GM12878 (cell line): ENCODE measurements around the gene SMARCC2. TPM values are rescaled to one million over a fixed set of nuclear protein-coding genes. Genes with fewer than 3 reads are reported as not detected.

Experiments
- NR2F1 ChIP-seq: fragments of 450-650 bp; conservative IDR thresholded peaks from 2 replicates; pipeline ENCODE4 v1.6.1; 2017; ENCODE audit warnings: mild to moderate bottlenecking
- SIN3A ChIP-seq: IDR thresholded peaks from 2 replicates; pipeline ENCODE4 v1.6.1; 2012; ENCODE audit warnings: low read depth, low read length, improper control_type of control experiment
- SMAD5 ChIP-seq: IDR thresholded peaks from 2 replicates; pipeline ENCODE4 v1.6.1; 2016; ENCODE audit warnings: antibody characterized with exemption, low read depth
- ZBED1 ChIP-seq: IDR thresholded peaks from 2 replicates; pipeline ENCODE4 v1.6.1; 2016; ENCODE audit warnings: borderline replicate concordance
- polyA plus RNA-seq, 11 experiments: library from polyadenylated mRNA; depleted of rRNA in 4 of 11; unstranded in 6 of 11; stranded (reverse) in 5 of 11; fragments of >200 nt; fragmentation: Nextera tagmentation in 4 of 11; fragmentation: Illumina TruSeq in 1 of 11; extraction: Ambion mirVana in 4 of 11; extraction: Trizol in 1 of 11; gene quantifications; 1 replicate in 1 of 11; 2 replicates in 10 of 11; pipeline versions ENCODE4 v1.2.1 to v1.2.3, GENCODE V29; 2011 to 2016; ENCODE audit warnings: inconsistent platforms in 2 of 11, missing spikeins in 2 of 11, low read depth in 1 of 11
- total RNA-seq, 4 experiments: library from RNA; depleted of rRNA in 3 of 4; stranded (reverse); fragments of >200 nt in 3 of 4; fragmentation: Illumina TruSeq in 1 of 4; extraction: Trizol in 1 of 4; gene quantifications; 2 replicates each; pipeline versions ENCODE4 v1.2.1 to v1.2.3, GENCODE V29; 2013 to 2021
- TF ChIP-seq, protein P1 (sequence below): fragments of 450-650 bp; formaldehyde crosslinking; IDR thresholded peaks from 2 replicates; pipeline ENCODE4 v1.5.0; 2022; ENCODE audit warnings: mild to moderate bottlenecking, missing genetic modification characterization
- TF ChIP-seq, protein P2 (sequence below): fragments of 150-350 bp; IDR thresholded peaks from 2 replicates; pipeline ENCODE4 v1.6.1; 2016; ENCODE audit warnings: low read depth, low read length

SMARCC2 gene
- total and polyA plus RNA-seq, 10 of the 15 experiments (the other 5 are each of a cell fraction or from before 2014, with no cell fraction given) = 13.6 to 71.2 (median 42.3) TPM

DNA sequence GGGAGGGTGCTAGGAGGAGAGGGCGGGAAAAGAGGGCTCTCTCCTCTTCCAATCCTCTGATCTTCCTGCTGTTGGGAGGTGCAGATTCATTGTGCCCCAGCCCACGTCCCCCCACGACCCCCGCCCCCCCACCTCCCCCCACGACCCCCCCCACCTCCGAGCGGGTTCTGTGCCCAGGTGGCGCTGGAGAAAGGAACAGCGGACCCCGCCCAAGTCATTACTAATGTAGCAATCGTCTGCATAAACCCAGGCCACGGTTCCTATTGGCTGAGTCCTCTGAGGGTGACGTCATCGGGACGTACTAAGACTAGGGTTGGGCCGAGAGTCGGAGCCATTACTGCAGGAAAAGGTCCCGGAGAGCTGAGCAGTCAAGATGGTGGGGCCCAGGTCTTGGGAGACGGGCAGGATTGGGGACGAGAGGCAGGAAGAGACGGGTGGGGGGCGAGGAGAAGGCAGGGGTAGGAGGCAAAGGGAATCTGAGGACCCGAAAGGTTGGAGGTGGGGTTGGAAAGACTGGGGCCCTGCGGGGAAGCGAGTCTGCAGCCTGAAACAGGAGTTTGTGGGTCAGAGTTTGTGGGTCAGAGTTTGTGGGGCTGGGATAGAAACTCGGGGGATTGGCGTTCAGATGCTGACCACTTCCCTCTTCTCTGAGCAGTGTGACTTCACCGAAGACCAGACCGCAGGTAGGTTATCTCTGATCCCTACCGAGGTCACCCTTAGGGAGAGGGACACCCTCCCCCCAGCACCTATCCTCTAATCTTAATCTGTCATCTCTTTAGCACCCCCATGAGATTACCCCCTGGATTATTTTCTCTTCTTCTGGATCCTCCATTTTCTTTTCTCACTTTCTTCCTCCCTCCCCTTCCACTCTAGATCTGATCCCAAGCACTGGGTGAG, 31.0 kb downstream of the SMARCC2 start, which contains the start of gene MYL6 (continued):
- TF ChIP-seq, protein P1, sequence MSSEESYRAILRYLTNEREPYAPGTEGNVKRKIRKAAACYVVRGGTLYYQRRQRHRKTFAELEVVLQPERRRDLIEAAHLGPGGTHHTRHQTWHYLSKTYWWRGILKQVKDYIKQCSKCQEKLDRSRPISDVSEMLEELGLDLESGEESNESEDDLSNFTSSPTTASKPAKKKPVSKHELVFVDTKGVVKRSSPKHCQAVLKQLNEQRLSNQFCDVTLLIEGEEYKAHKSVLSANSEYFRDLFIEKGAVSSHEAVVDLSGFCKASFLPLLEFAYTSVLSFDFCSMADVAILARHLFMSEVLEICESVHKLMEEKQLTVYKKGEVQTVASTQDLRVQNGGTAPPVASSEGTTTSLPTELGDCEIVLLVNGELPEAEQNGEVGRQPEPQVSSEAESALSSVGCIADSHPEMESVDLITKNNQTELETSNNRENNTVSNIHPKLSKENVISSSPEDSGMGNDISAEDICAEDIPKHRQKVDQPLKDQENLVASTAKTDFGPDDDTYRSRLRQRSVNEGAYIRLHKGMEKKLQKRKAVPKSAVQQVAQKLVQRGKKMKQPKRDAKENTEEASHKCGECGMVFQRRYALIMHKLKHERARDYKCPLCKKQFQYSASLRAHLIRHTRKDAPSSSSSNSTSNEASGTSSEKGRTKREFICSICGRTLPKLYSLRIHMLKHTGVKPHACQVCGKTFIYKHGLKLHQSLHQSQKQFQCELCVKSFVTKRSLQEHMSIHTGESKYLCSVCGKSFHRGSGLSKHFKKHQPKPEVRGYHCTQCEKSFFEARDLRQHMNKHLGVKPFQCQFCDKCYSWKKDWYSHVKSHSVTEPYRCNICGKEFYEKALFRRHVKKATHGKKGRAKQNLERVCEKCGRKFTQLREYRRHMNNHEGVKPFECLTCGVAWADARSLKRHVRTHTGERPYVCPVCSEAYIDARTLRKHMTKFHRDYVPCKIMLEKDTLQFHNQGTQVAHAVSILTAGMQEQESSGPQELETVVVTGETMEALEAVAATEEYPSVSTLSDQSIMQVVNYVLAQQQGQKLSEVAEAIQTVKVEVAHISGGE (CRISPR knock-in tag) = peak; percentile 53
- TF ChIP-seq NR2F1 = no peak; the same call in none of the 2 replicates
- peak; percentile 97 for TF ChIP-seq SMAD5
- TF ChIP-seq, protein P2, sequence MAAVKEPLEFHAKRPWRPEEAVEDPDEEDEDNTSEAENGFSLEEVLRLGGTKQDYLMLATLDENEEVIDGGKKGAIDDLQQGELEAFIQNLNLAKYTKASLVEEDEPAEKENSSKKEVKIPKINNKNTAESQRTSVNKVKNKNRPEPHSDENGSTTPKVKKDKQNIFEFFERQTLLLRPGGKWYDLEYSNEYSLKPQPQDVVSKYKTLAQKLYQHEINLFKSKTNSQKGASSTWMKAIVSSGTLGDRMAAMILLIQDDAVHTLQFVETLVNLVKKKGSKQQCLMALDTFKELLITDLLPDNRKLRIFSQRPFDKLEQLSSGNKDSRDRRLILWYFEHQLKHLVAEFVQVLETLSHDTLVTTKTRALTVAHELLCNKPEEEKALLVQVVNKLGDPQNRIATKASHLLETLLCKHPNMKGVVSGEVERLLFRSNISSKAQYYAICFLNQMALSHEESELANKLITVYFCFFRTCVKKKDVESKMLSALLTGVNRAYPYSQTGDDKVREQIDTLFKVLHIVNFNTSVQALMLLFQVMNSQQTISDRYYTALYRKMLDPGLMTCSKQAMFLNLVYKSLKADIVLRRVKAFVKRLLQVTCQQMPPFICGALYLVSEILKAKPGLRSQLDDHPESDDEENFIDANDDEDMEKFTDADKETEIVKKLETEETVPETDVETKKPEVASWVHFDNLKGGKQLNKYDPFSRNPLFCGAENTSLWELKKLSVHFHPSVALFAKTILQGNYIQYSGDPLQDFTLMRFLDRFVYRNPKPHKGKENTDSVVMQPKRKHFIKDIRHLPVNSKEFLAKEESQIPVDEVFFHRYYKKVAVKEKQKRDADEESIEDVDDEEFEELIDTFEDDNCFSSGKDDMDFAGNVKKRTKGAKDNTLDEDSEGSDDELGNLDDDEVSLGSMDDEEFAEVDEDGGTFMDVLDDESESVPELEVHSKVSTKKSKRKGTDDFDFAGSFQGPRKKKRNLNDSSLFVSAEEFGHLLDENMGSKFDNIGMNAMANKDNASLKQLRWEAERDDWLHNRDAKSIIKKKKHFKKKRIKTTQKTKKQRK = 0 out of 2 replicates have a peak, but pooled peaks have one; percentile 15
- 0 out of 2 replicates have a peak, but pooled peaks have one; percentile 9 for TF ChIP-seq SIN3A
- TF ChIP-seq ZBED1 = peak; percentile 24; the same call in 1 of the 2 replicates
